SU-DHL-6 (cell line): ENCODE data around the gene TCP10L.

ENCODE experiments used
- CTCF ChIP-seq: fragments of 200-600 bp; sonication (generic); IDR thresholded peaks from one replicate; pipeline ENCODE4 v1.5.1; 2017; ENCODE audit warnings: antibody characterized with exemption, mild to moderate bottlenecking, low read length, moderate library complexity; ENCODE audit not compliant: insufficient read depth, poor library complexity, severe bottlenecking
- EZH2phosphoT487 ChIP-seq: fragments of 200-600 bp; sonication (generic), shearing (Covaris generic); conservative IDR thresholded peaks from 2 replicates; pipeline ENCODE4 v1.6.1; 2018; ENCODE audit warnings: mild to moderate bottlenecking, antibody characterized with exemption, low read length, moderate library complexity, mixed read lengths

DNA sequence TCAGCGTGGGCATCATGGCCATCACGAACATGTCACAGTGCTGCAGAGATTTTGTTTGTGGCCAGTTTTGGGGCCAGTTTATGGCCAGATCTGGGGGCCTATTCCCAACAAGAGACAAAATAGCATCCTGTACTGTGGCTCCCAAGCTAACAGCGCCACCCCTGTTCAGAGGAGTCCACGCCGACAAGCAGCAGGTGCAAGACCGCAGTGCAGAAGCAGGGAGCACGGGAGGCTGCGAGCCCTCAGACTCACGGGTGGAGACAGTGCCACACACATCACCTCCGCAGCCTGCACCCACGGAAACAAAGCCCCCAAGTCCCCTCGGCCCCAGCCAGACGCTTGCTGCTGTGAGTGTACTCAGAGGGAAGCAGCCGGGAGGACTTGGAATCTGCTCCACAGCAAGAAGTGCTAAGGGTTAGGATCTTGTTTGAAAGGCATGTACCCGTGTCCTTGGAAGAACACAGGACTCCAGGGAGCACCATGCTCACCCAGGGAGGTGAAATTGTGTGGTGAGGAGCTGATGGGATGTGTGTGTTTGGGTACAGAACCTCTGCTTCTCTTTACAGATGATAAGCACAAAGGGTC, 7.1 kb downstream of the TCP10L start:
- TF ChIP-seq CTCF (no peak), EZH2phosphoT487 (no peak)
